Endothelial cell of umbilical vein (primary cell): ENCODE data around the gene CAMK2B. TPM values are rescaled to one million over a fixed set of nuclear protein-coding genes. Genes with fewer than 3 reads are reported as not detected.

Experiments
- BruUV-seq: library from RNA; stranded (reverse); fragments of 400-500 nt; replicated peaks from 2 replicates; lab custom pipeline; 2021; lab: Mats Ljungman, UMichigan
- CTCF ChIA-PET: fragments of 300-600, 350-600 bp; sonication (Branson Sonifier 250); formaldehyde crosslinking; loops from one replicate; lab custom pipeline; 2021; ENCODE audit warnings: antibody characterized with exemption, inconsistent platforms; lab: Charles Lee
- POLR2A ChIA-PET: fragments of 300-600, 350-600 bp; sonication (Branson Sonifier 250); formaldehyde crosslinking; loops from one replicate; lab custom pipeline; 2021; ENCODE audit warnings: antibody characterized with exemption, inconsistent platforms; lab: Charles Lee
- DNase-seq: peaks from one replicate; pipeline ENCODE4 v3.0.0-alpha.2; 2011; ENCODE audit warnings: low read depth, low spot score
- FAIRE-seq: peaks from 2 replicates; lab custom pipeline; 2011; peaks lifted over from hg19 to GRCh38; lab: Jason Lieb, UNC
- H2AFZ ChIP-seq: 2 replicates; pipeline ENCODE4 v1.6.0; 2012; ENCODE audit warnings: low read depth, low read length, control low read depth, inconsistent platforms
- H3K27ac ChIP-seq: 2 replicates; pipeline ENCODE4 v1.5.1; 2011; ENCODE audit warnings: low read depth, mild to moderate bottlenecking, control low read depth, low read length, moderate library complexity; ENCODE audit not compliant: insufficient read depth
- H3K27me3 ChIP-seq, 2 experiments: 2 replicates each; pipeline versions ENCODE4 v1.6.0 to v1.6.1; 2011; ENCODE audit warnings: low read length in 2 of 2, mixed read lengths in 1 of 2; ENCODE audit not compliant: control insufficient read depth in 2 of 2, insufficient read depth in 2 of 2
- H3K36me3 ChIP-seq, 2 experiments: 2 replicates in 1 of 2; 3 replicates in 1 of 2; pipeline ENCODE4 v1.5.1; 2011; ENCODE audit warnings: low read length in 2 of 2, mild to moderate bottlenecking in 1 of 2, moderate library complexity in 1 of 2; ENCODE audit not compliant: control insufficient read depth in 2 of 2, insufficient read depth in 2 of 2; ENCODE audit errors: extremely low read depth in 1 of 2
- H3K4me1 ChIP-seq: 3 replicates; pipeline ENCODE4 v1.5.1; 2011; ENCODE audit warnings: mild to moderate bottlenecking, low read length; ENCODE audit not compliant: control insufficient read depth, insufficient read depth; ENCODE audit errors: extremely low read depth
- H3K4me2 ChIP-seq: 2 replicates; pipeline ENCODE4 v1.6.1; 2011; ENCODE audit warnings: low read length, control low read depth, mixed read lengths; ENCODE audit not compliant: insufficient read depth
- H3K4me3 ChIP-seq, 3 experiments: fragments of 200-600 bp in 1 of 3; sonication (generic), shearing (Covaris generic) in 1 of 3; replicated peaks in 1 of 3; 2 replicates each; pipeline ENCODE4 v1.5.1; 2011 to 2016; ENCODE audit warnings: control low read depth in 3 of 3, low read length in 3 of 3, mild to moderate bottlenecking in 2 of 3, inconsistent platforms in 1 of 3, low read depth in 1 of 3, moderate library complexity in 1 of 3; ENCODE audit not compliant: insufficient read depth in 1 of 3
- H3K79me2 ChIP-seq: 2 replicates; pipeline ENCODE4 v1.6.0; 2012; ENCODE audit warnings: low read length, inconsistent platforms; ENCODE audit not compliant: control insufficient read depth, insufficient read depth
- H3K9ac ChIP-seq: replicated peaks from 2 replicates; pipeline ENCODE3; 2011; ENCODE audit warnings: low read length, control low read depth; ENCODE audit not compliant: insufficient read depth; ENCODE audit errors: extremely low read depth
- H3K9me1 ChIP-seq: replicated peaks from 3 replicates; pipeline ENCODE4 v1.6.0; 2011; ENCODE audit warnings: mild to moderate bottlenecking, low read length; ENCODE audit not compliant: control insufficient read depth, insufficient read depth; ENCODE audit errors: extremely low read depth
- H3K9me3 ChIP-seq: replicated peaks from 2 replicates; pipeline ENCODE4 v1.5.1; 2012; ENCODE audit warnings: low read length, inconsistent platforms; ENCODE audit not compliant: control insufficient read depth, insufficient read depth
- H4K20me1 ChIP-seq: replicated peaks from 2 replicates; pipeline ENCODE3; 2011; ENCODE audit warnings: mild to moderate bottlenecking, low read length; ENCODE audit not compliant: control insufficient read depth, insufficient read depth; ENCODE audit errors: extremely low read depth
- CTCF ChIP-seq, 2 donors: IDR thresholded peaks; 1 replicate in 1 of 2; 2 replicates in 1 of 2; pipeline ENCODE4 v1.5.1; 2011; ENCODE audit warnings: low read length in 2 of 2, mild to moderate bottlenecking in 2 of 2, moderate library complexity in 2 of 2, control low read depth in 1 of 2, inconsistent platforms in 1 of 2, low read depth in 1 of 2; ENCODE audit not compliant: insufficient read depth in 1 of 2; ENCODE audit errors: extremely low read depth in 1 of 2
- EZH2 ChIP-seq: IDR thresholded peaks from 2 replicates; pipeline ENCODE4 v1.6.1; 2012; ENCODE audit warnings: borderline replicate concordance, low read depth, mild to moderate bottlenecking, moderate library complexity, low read length, inconsistent platforms; ENCODE audit not compliant: severe bottlenecking
- FOS ChIP-seq: IDR thresholded peaks from 2 replicates; pipeline ENCODE4 v1.6.1; 2011; ENCODE audit warnings: mild to moderate bottlenecking, low read length, moderate library complexity, borderline replicate concordance; ENCODE audit not compliant: insufficient read depth
- GATA2 ChIP-seq: IDR thresholded peaks from 2 replicates; pipeline ENCODE4 v1.7.0; 2011; ENCODE audit warnings: low read depth, mild to moderate bottlenecking, moderate library complexity, mixed read lengths, low read length; ENCODE audit not compliant: insufficient read length, insufficient read depth
- JUN ChIP-seq: IDR thresholded peaks from 2 replicates; pipeline ENCODE4 v1.6.1; 2011; ENCODE audit warnings: borderline replicate concordance, low read depth; ENCODE audit not compliant: insufficient read length, insufficient read depth
- MAX ChIP-seq: IDR thresholded peaks from 2 replicates; pipeline ENCODE4 v1.6.1; 2011; ENCODE audit not compliant: insufficient read depth, insufficient read length
- MYC ChIP-seq: IDR thresholded peaks from one replicate; pipeline ENCODE4 v1.6.1; 2011; ENCODE audit warnings: mild to moderate bottlenecking, low read depth, low read length
- POLR2A ChIP-seq: IDR thresholded peaks from 2 replicates; pipeline ENCODE4 v1.6.1; 2012; ENCODE audit warnings: low read depth, mild to moderate bottlenecking, control low read depth, low read length
- POLR2AphosphoS5 ChIP-seq: IDR thresholded peaks from 2 replicates; pipeline ENCODE4 v1.6.1; 2012; ENCODE audit warnings: low read depth, mild to moderate bottlenecking, control low read depth, low read length, moderate library complexity; ENCODE audit not compliant: insufficient read depth
- dilution Hi-C: fragments of 300-500 bp; cut with MboI; formaldehyde crosslinking; loops from one replicate; pipeline ENCODE4 v1.15.0; 2019; ENCODE audit warnings: low sequenced_read_pairs; ENCODE audit not compliant: extremely low pct_ligation_motif_present
- intact Hi-C: fragments of 100-400 bp; cut with micrococcal nuclease; formaldehyde crosslinking; loops from one replicate; pipeline ENCODE4 v1.10.0; 2022
- polyA plus RNA-seq, 4 experiments: library from polyadenylated mRNA; depleted of rRNA in 3 of 4; stranded (reverse) in 3 of 4; unstranded in 1 of 4; fragments of >200 nt; gene quantifications; 2 replicates each; pipeline versions ENCODE4 v1.2.1 to v1.2.3, GENCODE V29; 2011 to 2012; ENCODE audit warnings: missing spikeins in 1 of 4
- total RNA-seq: library from RNA; stranded (reverse); gene quantifications from 2 replicates; pipeline ENCODE4 v1.2.3, GENCODE V29; 2021

The CAMK2B gene
- total and polyA plus RNA-seq, 2 donors (not counting 3 experiments of a cell fraction or from before 2014, with no cell fraction given), result 0.57 to 1.6 TPM

GRCh38 chr7:44373418-44373740 lies 48.0 kb upstream of the CAMK2B start:
- dilution Hi-C loops, result no loop called here
- no TSS peak for BruUV-seq
- Histone ChIP-seq H4K20me1 (no peaks in the 10 kb centered on the region), H3K36me3 (no peaks in the 10 kb centered on the region), H3K27me3 (no peaks in the 10 kb centered on the region), H3K4me2 (no peak overlapping the region), H3K9ac (no peak overlapping the region), H2AFZ (no peak overlapping the region), H3K27ac (no peak overlapping the region), H3K4me1 (peaks cover 19% of the 10 kb centered on the region), H3K9me3 (no peaks in the 10 kb centered on the region), H3K4me3 (no peak overlapping the region), H3K79me2 (no peaks in the 10 kb centered on the region), H3K9me1 (no peaks in the 10 kb centered on the region)
- DNase-seq (no peak), FAIRE-seq (no peak)
- TF ChIP-seq GATA2 (no peak), POLR2A (no peak), CTCF (IDR thresholded peaks at IDR 0.05; ENCODE audit: extremely low read depth in 1 of 2, insufficient read depth in 1 of 2, low read depth in 1 of 2, low read length in 2 of 2) (no peak), JUN (no peak), EZH2 (no peak), FOS (no peak), MAX (no peak), POLR2AphosphoS5 (no peak), MYC (no peak)
- intact Hi-C loops, result no loop called here
- ChIA-PET POLR2A (no interaction called here), CTCF (interaction anchor here (0.8 to 1.0 kb wide), 3 partner anchors 26 to 133 kb away, joined by 3 read pairs; no protein-coding TSS in a partner anchor)
